ENCODE results near the gene PLVAP. TPM values are rescaled to one million over a fixed set of nuclear protein-coding genes. Genes with fewer than 3 reads are reported as not detected.

The PLVAP gene
- total RNA-seq, 1 experiment from 2014 or later: not detected

GRCh38 chr19:17415121-17415520 is 38.0 kb upstream of the PLVAP start:
- Histone ChIP-seq H4K8ac (replicated peaks; ENCODE audit: insufficient read length, low read depth, low read length) (no peak overlapping the region), H3K27ac (ENCODE audit: insufficient read length, low read depth, low read length) (no peak overlapping the region), H4K91ac (ENCODE audit: insufficient read length, low read depth, low read length) (no peak overlapping the region), H3K9ac (ENCODE audit: extremely low read depth, insufficient read length, low read length) (no peak overlapping the region), H3K23me2 (ENCODE audit: insufficient read length, low read depth, low read length, poor library complexity, severe bottlenecking) (peaks cover 4% of the 10 kb centered on the region), H3K27me3 (ENCODE audit: insufficient read depth, low read length) (no peaks in the 10 kb centered on the region), H3T11ph (ENCODE audit: low read length) (no peak overlapping the region), H2AK5ac (ENCODE audit: insufficient read length, low read length) (no peak overlapping the region), H2BK12ac (ENCODE audit: insufficient read length, low read depth, low read length) (no peak overlapping the region), H3K14ac (ENCODE audit: insufficient read depth, low read length) (no peak overlapping the region), H4K20me1 (ENCODE audit: control insufficient read depth, insufficient read depth, insufficient read length) (no peaks in the 10 kb centered on the region), H3K79me2 (ENCODE audit: insufficient read depth, low read length) (no peaks in the 10 kb centered on the region), H2BK20ac (ENCODE audit: low read depth, low read length, poor library complexity, severe bottlenecking) (no peak overlapping the region), H3K56ac (ENCODE audit: insufficient read length, low read depth, low read length) (no peak overlapping the region), H2BK120ac (ENCODE audit: low read depth, low read length, poor library complexity, severe bottlenecking) (no peak overlapping the region), H3K4me1 (ENCODE audit: insufficient read depth, low read length) (no peaks in the 10 kb centered on the region; the same call in 1 of the 2 replicates), H3K23ac (ENCODE audit: insufficient read length, low read depth, low read length) (no peak overlapping the region), H2BK15ac (ENCODE audit: low read depth, low read length) (no peak overlapping the region), H3K18ac (ENCODE audit: insufficient read length, low read depth, low read length) (no peak overlapping the region), H4K5ac (ENCODE audit: insufficient read length, low read depth, low read length) (no peak overlapping the region), H2AFZ (ENCODE audit: low read length) (no peak overlapping the region), H3K79me1 (ENCODE audit: insufficient read depth, low read depth, low read length, poor library complexity, severe bottlenecking) (no peaks in the 10 kb centered on the region), H3K4me2 (ENCODE audit: insufficient read depth, insufficient read length, low read length) (peak overlapping the region; percentile 36), H3K4ac (ENCODE audit: low read depth, low read length) (no peak overlapping the region), H2BK5ac (ENCODE audit: insufficient read length, low read length) (no peak overlapping the region), H3K9me3 (ENCODE audit: control insufficient read depth, low read depth, low read length) (no peaks in the 10 kb centered on the region)
- WGBS (ENCODE audit: extremely low coverage, insufficient read length, low lambda C conversion rate): no CpG with 5 or more reads among the region's 6 CpGs
- H3K36me3 Mint-ChIP-seq (ENCODE audit: insufficient read depth in 1 of 3, low read depth in 3 of 3): peaks cover 2 to 32% (median 7%) of the 10 kb centered on the region in 3 experiments; a peak in 4 of 7 replicates
- H3K27ac Mint-ChIP-seq: peak overlapping the region; percentile 61 to 98 (median 82); a peak in 6 of 7 replicates
- H3K4me1 Mint-ChIP-seq: peaks cover 32 to 48% of the 10 kb centered on the region in 2 experiments
- H3K9me3 Mint-ChIP-seq: no peaks in the 10 kb centered on the region; a peak in 1 of 5 replicates
- H3K27me3 Mint-ChIP-seq (ENCODE audit: low read depth): peaks cover 34% of the 10 kb centered on the region
- peak; percentile 79 for DNase-seq
- no peak for TF ChIP-seq CTCF (conservative IDR thresholded peaks at IDR 0.05)
- peak overlapping the region; percentile 59 to 73 for H3K4me3 Mint-ChIP-seq
